ENCODE data around the gene TECPR1.

DNA sequence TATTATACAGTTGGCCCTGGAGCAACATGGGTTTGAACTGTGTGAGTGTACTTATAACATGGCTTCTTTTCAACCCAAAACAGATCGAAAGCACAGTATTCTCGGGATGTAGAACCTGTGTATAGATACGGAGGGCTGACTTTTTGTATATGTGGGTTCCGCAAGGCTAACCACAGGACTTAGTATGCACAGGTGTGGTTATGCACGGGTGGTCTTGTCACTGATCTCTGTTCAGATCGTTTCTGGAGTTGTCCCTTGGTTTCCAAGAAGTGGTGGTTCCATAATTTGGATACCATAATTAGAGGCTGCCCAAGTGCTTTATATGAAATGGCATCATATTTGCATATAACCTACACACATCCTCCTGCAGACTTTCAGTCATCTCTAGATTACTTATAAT, 51.7 kb downstream of the TECPR1 start:
- TF ChIP-seq, protein P1, sequence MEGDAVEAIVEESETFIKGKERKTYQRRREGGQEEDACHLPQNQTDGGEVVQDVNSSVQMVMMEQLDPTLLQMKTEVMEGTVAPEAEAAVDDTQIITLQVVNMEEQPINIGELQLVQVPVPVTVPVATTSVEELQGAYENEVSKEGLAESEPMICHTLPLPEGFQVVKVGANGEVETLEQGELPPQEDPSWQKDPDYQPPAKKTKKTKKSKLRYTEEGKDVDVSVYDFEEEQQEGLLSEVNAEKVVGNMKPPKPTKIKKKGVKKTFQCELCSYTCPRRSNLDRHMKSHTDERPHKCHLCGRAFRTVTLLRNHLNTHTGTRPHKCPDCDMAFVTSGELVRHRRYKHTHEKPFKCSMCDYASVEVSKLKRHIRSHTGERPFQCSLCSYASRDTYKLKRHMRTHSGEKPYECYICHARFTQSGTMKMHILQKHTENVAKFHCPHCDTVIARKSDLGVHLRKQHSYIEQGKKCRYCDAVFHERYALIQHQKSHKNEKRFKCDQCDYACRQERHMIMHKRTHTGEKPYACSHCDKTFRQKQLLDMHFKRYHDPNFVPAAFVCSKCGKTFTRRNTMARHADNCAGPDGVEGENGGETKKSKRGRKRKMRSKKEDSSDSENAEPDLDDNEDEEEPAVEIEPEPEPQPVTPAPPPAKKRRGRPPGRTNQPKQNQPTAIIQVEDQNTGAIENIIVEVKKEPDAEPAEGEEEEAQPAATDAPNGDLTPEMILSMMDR (IDR thresholded peaks at IDR 0.05), result no peak
- TF ChIP-seq POLR2AphosphoS5 (IDR thresholded peaks at IDR 0.05), result no peak
- TF ChIP-seq POLR2A (IDR thresholded peaks at IDR 0.05), result no peak
